OCI-M2 (cell line): ENCODE data around the gene MED31.
"Not testable (repeated sequence)": the region's sequence is repeated elsewhere in the genome, so short reads cannot be mapped to it uniquely, and the experiment has no call there.

Source experiments
- DNase-seq: peaks from one replicate; lab custom pipeline; 2025; ENCODE audit not compliant: unreplicated experiment; lab: John Stamatoyannopoulos, UW

The MED31 gene

DNA sequence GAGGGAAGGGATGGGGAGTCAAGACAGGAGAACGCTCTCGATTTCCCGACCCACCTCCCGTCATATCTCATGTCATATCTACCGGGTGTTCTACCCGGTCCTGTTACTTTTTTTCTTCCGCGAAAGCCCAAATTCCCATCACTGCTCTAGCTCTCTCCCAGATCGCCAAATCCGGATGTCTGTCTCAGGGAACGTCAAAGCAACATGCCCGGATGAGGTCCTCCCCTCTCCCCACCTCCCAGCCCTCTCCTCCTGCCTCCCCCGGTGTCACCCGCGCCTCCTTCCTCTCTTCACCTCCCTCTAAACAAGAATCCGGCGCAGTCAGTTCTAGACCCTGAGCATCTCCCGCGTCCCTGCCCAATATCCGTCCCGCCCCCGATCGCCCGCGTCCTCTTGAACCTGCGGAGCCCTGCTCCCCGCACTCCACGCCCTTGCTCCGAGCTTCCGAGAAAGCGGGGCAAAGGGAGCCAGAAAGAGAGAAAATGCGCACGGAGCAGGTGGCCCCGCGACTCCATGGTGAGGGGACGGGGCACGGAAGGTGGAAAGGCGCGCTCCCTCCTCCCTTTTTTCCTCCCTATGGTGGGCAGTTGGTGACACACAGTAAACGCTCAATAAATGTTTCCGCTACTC is 4.4 kb upstream of the MED31 start:
- DNase-seq = not testable (repeated sequence)

DNA sequence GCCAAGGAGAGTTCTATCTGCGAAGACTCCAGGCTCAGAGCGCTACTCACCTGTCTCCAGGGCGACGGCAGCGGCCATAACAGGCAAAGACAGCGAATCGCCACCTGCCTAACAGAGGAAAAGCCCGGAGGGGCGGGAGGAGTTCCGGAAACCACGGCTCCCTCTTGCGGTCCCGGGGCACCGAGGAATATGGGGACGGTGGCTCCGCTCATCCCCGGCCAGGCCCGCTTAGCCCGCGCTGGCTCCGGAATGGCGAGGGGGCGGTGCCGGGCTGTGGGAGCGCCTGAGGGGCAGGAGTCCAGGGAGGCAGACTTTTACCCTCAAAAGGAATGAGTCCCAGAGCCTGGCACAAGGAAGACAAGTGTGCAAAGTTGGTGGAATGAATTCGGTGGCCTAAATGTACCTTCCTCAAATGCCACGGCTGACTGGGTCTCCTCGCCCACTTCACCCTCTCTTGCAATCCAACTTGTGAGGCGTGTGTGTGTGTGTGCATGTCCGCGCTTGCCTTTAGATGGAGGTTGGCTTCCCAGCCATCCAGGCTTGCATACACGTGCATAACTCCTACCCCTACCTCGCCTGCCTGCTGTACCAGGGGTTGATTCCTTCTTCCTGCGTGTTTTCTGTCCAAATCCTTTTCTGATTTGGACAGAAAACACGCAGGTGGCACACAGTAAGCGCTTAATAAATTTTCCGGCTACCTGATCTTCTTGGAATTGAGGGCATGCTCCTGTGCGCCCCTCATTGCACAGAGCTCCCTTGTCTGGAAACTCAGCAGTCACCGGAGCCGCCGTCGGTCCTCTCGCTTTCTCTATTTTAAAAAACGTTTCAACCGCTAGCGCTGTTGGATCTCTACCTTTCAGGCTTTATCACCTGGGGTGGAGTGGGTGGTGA is 3.7 kb upstream of the MED31 start:
- no peak for DNase-seq

DNA sequence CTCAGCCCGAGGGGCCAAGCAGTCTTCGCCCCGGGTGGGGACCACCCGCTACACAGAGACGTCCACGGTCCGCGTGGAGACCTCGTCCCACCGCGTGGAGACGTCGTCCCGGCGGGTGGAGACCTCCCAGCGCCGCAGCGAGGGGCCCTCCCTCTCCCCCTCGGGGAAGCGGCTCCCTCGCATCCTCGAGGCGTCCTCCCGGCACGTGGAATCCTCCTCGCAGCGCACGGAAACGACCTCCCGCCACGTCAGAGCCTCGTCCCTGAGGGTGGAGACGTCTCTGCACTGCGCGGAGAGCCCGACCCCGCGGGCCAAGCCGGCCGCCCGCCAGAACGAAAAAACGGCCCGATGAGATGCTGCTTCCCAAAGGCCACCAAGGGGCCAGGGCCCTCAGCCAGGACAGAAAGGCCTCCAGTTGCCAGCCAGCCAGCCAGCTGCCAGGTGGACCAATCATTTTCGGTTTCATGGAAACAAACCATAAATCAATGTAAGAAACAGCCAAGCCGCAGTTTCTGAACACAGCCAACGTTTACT is 581 bp upstream of the MED31 start:
- no peak for DNase-seq

DNA sequence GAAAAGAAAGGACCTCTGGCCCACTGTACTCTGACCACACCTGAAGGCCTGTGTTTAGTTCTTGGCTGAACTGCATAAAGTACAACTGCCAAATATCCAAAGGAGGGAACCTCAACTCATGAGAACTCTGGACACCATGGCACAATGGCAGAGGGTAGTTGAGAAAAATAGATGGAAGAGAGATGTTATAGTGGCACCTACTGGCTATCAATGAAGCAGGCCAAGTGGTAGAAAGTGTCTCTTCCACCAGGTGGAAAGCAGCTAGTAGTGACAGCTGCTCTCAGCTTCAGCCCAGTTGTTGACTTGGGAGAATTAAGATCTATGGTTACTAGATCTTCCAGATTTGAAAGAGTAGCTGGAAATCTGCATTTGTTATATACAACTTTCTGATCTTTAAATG is 3.2 kb downstream of the MED31 start:
- DNase-seq = no peak

DNA sequence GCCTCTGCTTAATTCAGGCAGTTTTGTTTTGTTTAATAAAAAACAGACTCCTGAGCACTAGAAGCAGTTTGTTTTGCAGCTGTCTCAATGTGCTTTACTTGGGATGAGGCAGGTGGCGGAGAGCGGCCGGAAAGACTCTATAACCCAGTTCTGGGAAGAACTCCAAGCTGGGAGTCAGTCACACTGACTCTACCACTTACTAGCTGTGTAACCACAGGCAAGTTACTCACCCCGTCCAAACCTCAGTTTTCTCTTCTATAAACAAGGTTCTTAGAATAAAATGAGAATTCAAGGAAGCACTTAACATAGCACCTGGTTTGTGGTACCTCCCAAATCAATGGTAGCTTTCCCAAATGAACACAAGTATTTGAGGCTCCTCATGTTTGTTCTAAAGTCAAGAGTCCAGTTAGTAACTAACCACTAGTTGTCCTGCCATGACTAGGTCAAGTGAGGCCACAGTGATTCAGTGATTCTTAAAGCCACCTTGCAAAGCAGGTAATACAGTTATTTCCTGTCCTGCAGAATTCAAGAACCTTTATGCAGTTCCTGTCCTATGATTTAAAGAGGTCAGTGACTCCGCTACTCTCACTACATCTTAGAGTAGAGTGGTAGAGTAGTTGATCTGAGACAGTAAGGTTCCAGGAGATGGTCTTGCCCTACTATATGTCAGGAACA is 7.8 kb downstream of the MED31 start:
- no peak for DNase-seq

DNA sequence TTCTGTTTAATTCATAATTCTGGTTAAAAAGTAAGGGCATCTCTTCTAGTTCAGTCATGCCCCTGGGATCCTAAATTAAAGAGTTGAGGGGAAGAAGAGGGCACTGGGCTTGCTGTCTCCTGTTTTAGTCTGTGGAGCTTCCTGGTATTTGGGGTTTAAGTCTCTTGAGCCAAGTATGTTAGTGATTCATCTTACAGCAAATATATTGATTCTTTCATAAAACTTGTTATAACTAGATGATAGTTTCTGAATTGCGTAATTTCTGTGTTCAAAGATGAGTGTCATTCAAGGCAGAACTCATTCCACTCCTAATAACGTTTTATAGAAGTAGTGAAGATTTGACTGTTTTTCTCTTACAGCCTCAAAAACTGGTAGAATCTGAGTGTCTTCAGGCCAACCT is 8.8 kb downstream of the MED31 start:
- no peak for DNase-seq

DNA sequence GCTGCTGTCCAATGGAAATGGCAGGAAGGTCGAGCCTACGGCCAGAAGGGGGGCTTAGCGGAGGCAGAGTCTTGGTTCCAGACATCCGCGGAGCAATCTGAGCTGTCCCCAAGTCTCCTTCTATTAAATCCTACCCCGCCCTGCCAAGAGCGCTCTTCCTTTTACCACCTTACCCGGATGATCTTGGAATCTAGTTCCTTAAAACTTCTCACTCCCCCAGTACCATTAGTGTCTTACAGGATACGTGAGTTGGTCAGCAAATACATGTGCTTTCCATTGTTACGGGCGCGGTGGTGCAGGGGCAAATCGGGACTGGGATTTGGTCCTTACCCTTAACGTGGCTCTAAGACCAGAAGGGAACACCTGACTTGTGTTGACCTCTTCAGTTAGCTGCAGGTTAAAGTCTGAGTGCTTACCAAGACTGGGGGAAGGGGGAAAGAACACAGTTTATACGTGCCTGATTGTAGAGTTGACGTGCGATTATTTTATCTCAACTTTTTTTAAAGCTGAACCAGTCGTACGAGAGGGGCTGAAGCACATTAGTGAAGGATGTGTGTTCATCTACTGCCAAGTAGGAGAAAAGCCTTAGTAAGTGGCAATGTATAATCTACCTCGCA is 10.1 kb downstream of the MED31 start:
- no peak for DNase-seq

DNA sequence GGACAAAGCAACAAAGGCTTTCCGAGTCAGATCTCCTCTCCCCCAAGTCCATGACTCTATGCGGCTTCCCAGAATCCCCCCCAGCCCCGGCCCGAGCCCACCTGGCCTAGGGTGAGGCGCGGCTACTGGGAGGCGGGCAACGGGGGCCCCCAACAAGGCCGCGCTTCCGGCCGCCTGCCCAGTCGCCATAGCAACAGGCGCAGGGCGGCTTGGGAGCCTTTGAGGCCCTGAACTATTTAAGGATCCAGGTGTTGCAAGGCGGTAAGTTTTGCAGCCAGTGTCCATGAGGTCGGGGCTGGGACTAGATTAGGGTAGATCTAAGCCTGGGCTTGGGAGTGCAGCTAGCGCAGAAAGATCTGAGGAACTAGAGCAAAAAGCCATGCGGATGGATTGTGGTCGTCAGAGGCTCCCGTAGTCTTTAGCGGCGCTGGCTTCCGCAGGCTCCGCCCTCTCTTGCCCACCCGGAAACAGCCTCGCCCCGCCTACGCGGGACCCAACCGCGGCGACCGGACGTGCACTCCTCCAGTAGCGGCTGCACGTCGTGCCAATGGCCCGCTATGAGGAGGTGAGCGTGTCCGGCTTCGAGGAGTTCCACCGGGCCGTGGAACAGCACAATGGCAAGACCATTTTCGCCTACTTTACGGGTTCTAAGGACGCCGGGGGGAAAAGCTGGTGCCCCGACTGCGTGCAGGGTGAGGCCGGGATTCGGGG is 10.7 kb downstream of the MED31 start, which contains the start of the genes KIAA0753 and TXNDC17:
Gene KIAA0753 (minus strand): TSS at position 176 of the 711 bp plus-strand sequence. CDS start 5,608 bp downstream, outside the sequence.
Gene TXNDC17 (plus strand): TSS at position 525 of the 711 bp plus-strand sequence. CDS start 23 bp downstream, at position 548.
- peak; percentile 64 for DNase-seq

DNA sequence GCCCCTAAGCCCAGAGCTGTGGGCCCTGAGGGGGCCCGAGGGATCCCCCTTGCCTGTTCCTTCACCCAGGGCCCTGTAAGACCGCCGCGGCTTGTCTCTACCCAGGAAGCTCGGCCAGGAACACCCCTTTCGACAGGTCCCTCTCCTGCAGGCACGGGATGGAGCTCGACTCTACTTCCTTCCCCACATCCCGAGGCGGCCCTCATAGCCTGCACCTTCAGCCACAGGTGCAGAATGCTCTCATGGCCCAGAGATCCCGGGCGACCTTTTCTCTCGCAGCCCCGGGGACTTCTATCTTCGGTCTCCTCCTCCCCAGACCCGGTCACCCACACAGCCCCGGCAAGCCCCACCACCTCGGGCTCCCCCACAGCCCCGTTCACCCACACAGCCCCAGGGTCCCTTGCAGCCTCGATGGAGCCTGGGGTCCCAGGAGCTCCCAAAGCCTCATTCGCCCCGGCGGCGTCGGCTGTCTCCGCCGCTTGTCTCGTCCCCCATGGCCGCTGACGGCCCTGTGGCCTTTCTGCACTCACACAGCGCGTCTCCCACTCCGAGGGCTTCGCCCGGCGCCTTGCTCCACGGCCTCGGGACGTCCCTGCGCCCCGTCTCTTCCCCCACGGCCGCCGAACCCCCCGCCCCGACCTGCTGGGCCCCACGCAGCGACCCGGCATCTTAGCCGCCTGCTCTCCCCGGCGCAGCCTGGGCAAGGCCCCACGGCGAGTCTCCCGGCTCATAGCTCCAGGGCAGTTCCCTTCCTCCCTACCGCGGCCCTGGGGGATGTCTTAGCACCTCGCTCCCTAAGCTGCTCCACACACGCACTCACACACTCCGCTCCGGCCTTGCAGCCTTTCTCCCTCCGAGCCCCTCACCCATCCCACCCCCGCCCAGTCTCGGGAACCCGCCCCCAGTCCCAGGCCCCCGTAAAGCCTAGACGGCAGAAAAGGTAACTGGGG is 11.5 kb downstream of the MED31 start:
- DNase-seq = no peak

DNA sequence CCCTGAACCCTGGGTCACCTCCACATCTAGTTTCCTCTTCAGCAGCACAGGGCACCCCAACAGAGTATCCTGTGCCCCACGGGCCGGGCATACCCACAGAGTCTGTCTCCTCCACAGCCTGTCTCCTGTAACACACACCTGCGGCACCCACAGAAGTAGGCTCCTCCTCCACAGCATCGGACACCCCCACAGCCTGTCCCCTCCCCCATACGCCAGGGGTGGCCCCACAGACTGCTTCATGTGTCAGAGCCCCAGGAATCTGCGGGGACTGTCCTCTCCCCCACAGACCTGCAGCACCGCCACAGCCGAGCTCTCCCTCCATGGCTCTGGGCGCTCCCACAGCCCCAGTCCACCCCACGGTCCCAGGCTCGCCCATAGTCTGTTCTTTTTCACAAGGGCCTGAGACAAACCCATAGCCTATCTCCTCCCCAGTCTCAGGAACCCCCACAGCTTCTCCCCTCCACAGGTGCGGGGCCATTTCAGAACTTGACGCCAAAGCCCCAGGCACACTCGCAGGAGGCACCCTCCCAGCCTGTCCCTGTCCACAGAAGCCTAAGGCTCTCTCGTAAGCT is 12.3 kb downstream of the MED31 start:
- no peak for DNase-seq

DNA sequence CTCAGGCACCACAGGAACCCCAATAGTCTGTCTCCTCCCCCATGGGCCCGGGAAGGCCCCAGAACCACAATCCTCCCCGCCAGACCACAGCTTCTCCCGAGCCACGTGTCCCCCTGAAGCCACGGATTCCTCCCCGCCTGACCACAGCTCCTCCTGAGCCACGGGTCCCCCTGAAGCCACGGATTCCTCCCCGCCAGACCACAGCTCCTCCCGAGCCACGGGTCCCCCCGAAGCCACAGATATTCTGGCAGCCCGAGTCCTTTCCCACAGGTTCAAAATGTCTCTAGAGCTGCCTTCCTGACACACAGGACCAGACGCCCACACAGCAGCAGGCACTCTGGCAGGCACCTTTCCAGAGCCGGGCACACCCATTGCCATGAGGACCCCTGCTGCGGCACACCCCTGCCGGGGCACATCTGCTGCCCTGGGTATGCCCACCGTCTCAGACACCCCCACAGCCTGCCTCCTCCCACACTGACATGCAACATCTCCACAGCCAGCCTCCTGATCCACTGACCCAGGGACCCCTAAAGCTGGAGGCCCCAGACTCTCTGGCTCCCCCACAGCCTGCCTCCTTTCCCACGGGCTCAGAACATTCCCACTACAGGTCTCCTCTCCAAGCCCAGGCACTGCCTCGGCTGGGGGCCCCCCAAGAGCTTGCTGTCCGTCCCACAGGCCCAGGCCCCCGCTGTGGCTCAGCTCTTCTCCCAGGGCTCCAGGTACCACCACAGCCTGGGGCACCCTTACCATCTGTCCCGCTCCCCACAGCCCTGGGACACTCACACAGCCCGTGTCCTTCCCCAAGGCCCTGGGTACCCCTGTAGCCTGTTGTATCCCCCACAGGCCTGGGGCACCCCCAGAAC is 13.1 kb downstream of the MED31 start:
- DNase-seq = no peak

DNA sequence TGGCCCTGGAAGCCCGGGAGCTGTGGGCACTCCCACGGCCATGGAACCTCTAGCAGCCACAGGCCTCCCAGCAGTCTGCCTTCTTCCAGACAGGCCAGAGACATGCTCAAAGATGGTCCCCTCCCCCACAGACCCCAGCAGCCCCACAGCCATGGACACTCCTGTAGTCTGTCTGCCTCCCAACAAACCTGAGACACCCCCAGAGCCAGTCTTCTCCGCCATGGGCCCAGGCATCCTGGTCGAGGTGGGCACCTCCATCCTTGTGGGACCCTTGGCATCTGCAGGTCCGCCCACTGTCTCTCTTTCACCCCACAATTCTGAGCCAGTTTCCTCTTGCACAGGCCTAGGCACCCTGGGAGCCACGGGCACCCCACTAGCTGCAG is 14.0 kb downstream of the MED31 start:
- no peak for DNase-seq

DNA sequence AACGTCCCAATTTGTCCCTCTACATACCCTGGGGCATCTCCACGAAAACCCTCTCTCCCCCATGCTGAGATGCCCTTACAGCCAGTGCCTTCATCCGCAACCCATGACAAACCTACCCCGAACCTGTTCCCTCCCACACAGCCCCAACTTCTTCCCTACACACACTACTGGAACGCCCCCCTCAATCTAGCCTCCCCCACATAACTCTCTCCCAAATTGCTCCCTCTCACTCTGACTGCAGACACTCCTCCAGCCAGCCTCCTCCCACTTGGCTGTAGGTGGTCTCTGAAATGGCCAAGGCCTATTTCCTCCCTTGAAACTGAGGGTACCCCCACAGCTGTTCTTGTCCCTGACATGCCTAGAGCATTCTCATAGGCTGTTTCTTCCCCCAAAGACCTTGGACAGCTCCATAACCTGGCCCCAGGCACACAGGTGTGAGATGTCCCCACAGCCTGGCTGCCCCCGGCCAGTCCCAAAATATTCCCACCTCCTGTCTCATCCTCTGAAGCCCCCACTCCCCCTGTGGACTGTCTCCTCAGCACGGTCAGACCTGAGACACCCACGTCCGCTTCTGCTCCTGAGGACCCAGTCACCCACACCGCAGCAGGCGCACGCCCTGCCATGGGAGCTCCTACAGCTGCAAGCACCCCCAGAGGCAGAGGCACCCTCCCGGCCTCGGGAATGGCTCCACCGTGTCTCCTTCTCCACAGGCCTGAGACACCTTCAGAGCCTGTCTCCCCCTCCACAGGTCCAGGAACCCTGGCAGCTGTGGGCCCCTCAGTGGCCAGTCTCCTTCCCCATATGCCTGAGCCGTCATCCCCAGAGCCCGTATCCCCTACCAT is 14.6 kb downstream of the MED31 start:
- no peak for DNase-seq

DNA sequence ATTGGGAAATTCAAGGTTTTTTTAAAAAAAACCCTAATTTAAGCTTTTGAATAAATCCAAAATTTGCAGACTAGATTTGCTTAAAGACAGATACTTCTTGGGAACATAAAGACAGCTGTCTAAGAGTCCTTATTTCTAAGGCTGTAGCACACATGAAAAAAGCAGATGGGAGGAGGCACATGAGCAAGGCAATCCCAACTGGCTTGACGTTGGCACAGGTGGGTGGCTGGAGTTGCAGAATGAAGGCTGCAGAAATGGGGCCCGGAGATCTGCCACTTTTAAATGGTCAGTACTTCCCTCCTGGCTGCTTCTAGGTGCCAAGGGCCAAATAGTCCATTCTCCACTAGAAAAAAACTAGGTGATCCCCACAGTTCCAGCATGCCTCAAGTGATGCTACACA is 15.3 kb downstream of the MED31 start:
- DNase-seq = no peak

DNA sequence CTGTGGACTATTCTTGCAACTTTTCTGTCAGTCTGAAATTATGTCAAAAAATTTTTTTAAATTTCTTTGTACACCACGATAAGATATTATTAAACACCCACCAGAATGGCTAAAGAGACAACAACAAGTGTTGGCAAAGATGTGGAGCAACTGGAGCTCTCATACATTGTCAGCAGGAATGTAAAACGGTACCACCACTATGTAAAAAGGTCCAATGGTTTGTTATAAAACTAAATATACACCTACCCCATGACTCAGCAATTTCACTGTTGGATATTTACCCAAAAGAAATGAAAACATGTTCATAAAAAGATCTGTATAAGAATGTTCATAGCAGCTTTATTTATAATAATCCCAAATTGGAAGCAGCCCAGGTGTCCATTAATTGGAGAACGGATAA is 18.1 kb downstream of the MED31 start:
- no peak for DNase-seq

DNA sequence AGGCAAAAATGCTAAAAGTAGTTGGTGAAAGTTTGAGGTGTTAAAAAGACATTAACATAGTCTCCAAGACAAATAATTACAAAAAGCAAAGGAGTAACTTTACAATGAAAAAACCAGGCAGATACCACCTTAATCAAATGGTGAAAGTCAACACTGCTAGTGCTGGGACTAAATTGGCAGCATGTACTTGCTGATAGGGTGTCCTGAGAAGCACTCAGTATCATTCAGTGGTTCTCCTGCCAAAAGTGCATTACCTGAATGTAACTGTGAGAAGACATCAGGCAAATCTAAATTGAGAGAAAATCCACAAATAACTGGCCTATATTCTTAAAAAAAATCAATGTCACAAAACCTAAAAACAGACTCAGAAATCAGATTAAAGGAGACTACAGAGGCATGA is 18.9 kb downstream of the MED31 start:
- no peak for DNase-seq

DNA sequence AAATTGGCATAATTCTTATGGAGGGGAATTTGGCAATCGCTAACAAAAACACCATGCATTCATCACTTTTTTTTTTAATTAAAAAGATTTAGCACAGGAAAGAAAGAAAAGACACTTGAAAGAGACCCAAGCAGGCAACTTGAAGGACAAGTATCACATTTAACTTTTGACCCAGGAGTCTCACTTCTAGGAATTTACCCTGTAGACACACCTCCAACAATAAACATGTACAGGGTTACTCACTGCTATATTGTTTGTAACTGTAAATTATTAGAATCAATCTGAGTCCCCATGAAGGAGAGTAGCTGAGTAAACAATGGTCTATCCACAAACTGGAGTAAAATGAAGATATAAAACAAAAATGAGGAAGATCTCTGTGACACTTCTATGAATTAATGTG is 21.0 kb downstream of the MED31 start:
- DNase-seq = no peak
